DMS153 (cell line): ENCODE results near the gene MGME1.
"Not testable (repeated sequence)": the region's sequence is repeated elsewhere in the genome, so short reads cannot be mapped to it uniquely, and the experiment has no call there.

Experiments used
- DNase-seq: peaks from one replicate; lab custom pipeline; 2025; lab: John Stamatoyannopoulos, UW

The MGME1 gene

GRCh38 chr20:17960400-17960885, 8.4 kb upstream of the MGME1 start:
- not testable (repeated sequence) for DNase-seq

GRCh38 chr20:17960927-17961586, 7.8 kb upstream of the MGME1 start:
- DNase-seq = no peak

- no peak for DNase-seq
Observed at GRCh38 chr20:17961587-17961940, 7.3 kb upstream of the MGME1 start.

- no peak for DNase-seq
Observed at GRCh38 chr20:17963114-17963897, 5.5 kb upstream of the MGME1 start.

GRCh38 chr20:17964073-17964472, 4.7 kb upstream of the MGME1 start:
- DNase-seq = no peak

- DNase-seq = no peak
Observed at GRCh38 chr20:17964632-17965031, 4.2 kb upstream of the MGME1 start.

- no peak for DNase-seq
Observed at GRCh38 chr20:17965042-17965697, 3.6 kb upstream of the MGME1 start.

- no peak for DNase-seq
Observed at GRCh38 chr20:17966432-17967310, 2.1 kb upstream of the MGME1 start.

GRCh38 chr20:17967521-17968365, 1.1 kb upstream of the MGME1 start:
- DNase-seq = no peak

GRCh38 chr20:17969278-17969883, 563 bp downstream of the MGME1 start:
- no peak for DNase-seq

GRCh38 chr20:17969884-17970409, 1.1 kb downstream of the MGME1 start:
- no peak for DNase-seq

GRCh38 chr20:17971300-17972013, 2.6 kb downstream of the MGME1 start:
- no peak for DNase-seq

GRCh38 chr20:17972121-17972520, 3.3 kb downstream of the MGME1 start:
- no peak for DNase-seq

- no peak for DNase-seq
Observed at GRCh38 chr20:17976305-17976704, 7.5 kb downstream of the MGME1 start.

- DNase-seq = no peak
Observed at GRCh38 chr20:17985388-17986018, 16.7 kb downstream of the MGME1 start.

- no peak for DNase-seq
Observed at GRCh38 chr20:17987988-17988387, 19.2 kb downstream of the MGME1 start.

- DNase-seq = no peak
Observed at GRCh38 chr20:17990278-17990972, 21.6 kb downstream of the MGME1 start.

GRCh38 chr20:17992224-17992637, 23.4 kb downstream of the MGME1 start:
- DNase-seq = no peak
